SK-N-SH treated with all-trans-retinoic acid at 6 μM for 48 hours (cell line): Measurements from ENCODE around the gene EXOC8.

ENCODE experiments used
- ISL1 ChIP-seq: fragments of 250-450 bp; sonication (Bioruptor Pico); IDR thresholded peaks from 2 replicates; pipeline ENCODE4 v2.1.2; 2022; ENCODE audit warnings: mild to moderate bottlenecking, moderate library complexity
- PPARA ChIP-seq: fragments of 250-450 bp; sonication (Bioruptor Pico); IDR thresholded peaks from 2 replicates; pipeline ENCODE4 v1.5.0; 2020; ENCODE audit warnings: mild to moderate bottlenecking, borderline replicate concordance
- RARB ChIP-seq: fragments of 250-450 bp; sonication (Bioruptor Pico); IDR thresholded peaks from 2 replicates; pipeline ENCODE4 v1.8.0; 2021; ENCODE audit warnings: mild to moderate bottlenecking, moderate library complexity
- SNAI2 ChIP-seq: fragments of 250-450 bp; sonication (Bioruptor Pico); IDR thresholded peaks from 2 replicates; pipeline ENCODE4 v1.5.0; 2020; ENCODE audit warnings: mild to moderate bottlenecking, moderate library complexity
- ZFP30 ChIP-seq: fragments of 450-650 bp; formaldehyde crosslinking; IDR thresholded peaks from 2 replicates; pipeline ENCODE4 v1.5.0; 2022; ENCODE audit warnings: mild to moderate bottlenecking, moderate library complexity
- ZNF565 ChIP-seq: fragments of 450-650 bp; formaldehyde crosslinking; conservative IDR thresholded peaks from 2 replicates; pipeline ENCODE4 v1.5.0; 2020; ENCODE audit warnings: low read depth, mild to moderate bottlenecking, moderate library complexity
- TF ChIP-seq, protein P1 (sequence below): fragments of 250-450 bp; sonication (Bioruptor Pico); IDR thresholded peaks from 2 replicates; pipeline ENCODE4 v1.8.0; 2020; ENCODE audit warnings: mild to moderate bottlenecking, moderate library complexity, borderline replicate concordance

DNA sequence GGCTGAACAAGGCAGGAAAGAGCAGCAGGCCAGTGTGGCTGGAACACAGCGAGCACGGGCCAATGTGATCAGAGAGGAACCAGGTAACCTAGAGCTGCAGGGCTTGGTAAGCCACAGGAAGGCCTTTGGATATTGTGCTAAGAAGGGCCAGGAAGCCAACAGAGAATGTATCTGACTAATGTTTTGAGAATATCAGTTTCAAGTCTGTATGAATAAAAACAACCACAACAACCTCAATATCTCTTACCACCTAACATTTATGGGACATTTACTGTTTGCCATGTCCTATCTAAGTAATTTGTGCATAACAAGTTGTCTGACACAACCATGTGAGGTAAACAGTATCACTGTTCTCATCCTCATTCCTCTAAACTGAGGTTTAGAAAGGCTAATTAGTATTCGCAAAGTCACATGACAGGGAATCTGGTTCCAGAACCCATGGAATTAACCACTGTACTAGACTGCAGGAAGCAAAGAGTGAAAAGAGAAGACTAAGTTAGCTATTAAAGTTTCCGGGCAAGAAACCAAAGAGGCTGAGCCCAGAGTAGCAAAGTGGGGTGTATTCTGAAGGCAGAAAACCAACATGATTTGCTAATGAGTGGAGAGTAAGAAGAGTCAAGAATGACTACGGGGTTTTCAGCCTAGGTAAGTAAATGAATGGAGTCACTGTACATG, 39.4 kb upstream of the EXOC8 start:
- TF ChIP-seq SNAI2 (CRISPR knock-in tag): no peak
- no peak for TF ChIP-seq RARB (CRISPR knock-in tag)
- TF ChIP-seq, protein P1, sequence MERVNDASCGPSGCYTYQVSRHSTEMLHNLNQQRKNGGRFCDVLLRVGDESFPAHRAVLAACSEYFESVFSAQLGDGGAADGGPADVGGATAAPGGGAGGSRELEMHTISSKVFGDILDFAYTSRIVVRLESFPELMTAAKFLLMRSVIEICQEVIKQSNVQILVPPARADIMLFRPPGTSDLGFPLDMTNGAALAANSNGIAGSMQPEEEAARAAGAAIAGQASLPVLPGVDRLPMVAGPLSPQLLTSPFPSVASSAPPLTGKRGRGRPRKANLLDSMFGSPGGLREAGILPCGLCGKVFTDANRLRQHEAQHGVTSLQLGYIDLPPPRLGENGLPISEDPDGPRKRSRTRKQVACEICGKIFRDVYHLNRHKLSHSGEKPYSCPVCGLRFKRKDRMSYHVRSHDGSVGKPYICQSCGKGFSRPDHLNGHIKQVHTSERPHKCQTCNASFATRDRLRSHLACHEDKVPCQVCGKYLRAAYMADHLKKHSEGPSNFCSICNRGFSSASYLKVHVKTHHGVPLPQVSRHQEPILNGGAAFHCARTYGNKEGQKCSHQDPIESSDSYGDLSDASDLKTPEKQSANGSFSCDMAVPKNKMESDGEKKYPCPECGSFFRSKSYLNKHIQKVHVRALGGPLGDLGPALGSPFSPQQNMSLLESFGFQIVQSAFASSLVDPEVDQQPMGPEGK (CRISPR knock-in tag): no peak
- no peak for TF ChIP-seq ISL1 (CRISPR knock-in tag)
- TF ChIP-seq ZFP30 (CRISPR knock-in tag): no peak
- TF ChIP-seq ZNF565 (CRISPR knock-in tag): no peak
- no peak for TF ChIP-seq PPARA
